ENCODE measurements around the gene SLC9C1. TPM values are rescaled to one million over a fixed set of nuclear protein-coding genes. Genes with fewer than 3 reads are reported as not detected.

SLC9C1 gene
- total and polyA plus RNA-seq, 2 of the 4 experiments (the other 2 are of a cell fraction) = not detected

- dilution Hi-C loops (cut with HindIII; ENCODE audit: low sequenced_read_pairs, unreplicated experiment) (no loop called here), intact Hi-C loops (cut with micrococcal nuclease) (no loop called here), in situ Hi-C loops (cut with MboI; ENCODE audit: low sequenced_read_pairs) (no loop called here)
- Histone ChIP-seq H2AK9ac (replicated peaks; ENCODE audit: low read depth, low read length, poor library complexity) (no peak overlapping the region), H2BK5ac (ENCODE audit: low read depth, low read length, poor library complexity, severe bottlenecking) (no peak overlapping the region), H3K56ac (ENCODE audit: extremely low read depth, insufficient read depth, low read length) (no peak overlapping the region), H2BK120ac (ENCODE audit: low read depth, low read length) (no peak overlapping the region), H3K4ac (ENCODE audit: low read depth, low read length) (no peak overlapping the region), H2BK20ac (ENCODE audit: low read depth, low read length) (no peak overlapping the region), H4K20me1 (ENCODE audit: insufficient read depth, low read length) (no peaks in the 10 kb centered on the region), H3K14ac (replicated peaks; ENCODE audit: low read depth, low read length) (no peak overlapping the region), H3K18ac (ENCODE audit: low read depth, low read length) (no peak overlapping the region), H3K79me1 (ENCODE audit: low read depth in 1 of 2, low read length in 2 of 2) (no peaks in the 10 kb centered on the region), H3K4me1 (ENCODE audit: control insufficient read depth, insufficient read depth, low read length) (no peaks in the 10 kb centered on the region), H3K9me3 (ENCODE audit: control insufficient read depth, insufficient read depth, low read length) (no peaks in the 10 kb centered on the region), H3K9ac (ENCODE audit: low read depth, low read length) (no peak overlapping the region), H3K23ac (ENCODE audit: low read depth, low read length) (no peak overlapping the region), H4K8ac (ENCODE audit: low read depth in 2 of 2, low read length in 2 of 2) (no peak overlapping the region), H3K4me2 (ENCODE audit: low read depth, low read length) (no peak overlapping the region), H3K36me3 (ENCODE audit: control insufficient read depth, insufficient read depth, low read length) (no peaks in the 10 kb centered on the region), H4K91ac (ENCODE audit: insufficient read depth, low read depth, low read length) (no peak overlapping the region), H2AK5ac (ENCODE audit: low read depth, low read length) (no peak overlapping the region), H3K4me3 (ENCODE audit: insufficient read depth, low read depth, low read length) (no peak overlapping the region), H3K27me3 (ENCODE audit: control insufficient read depth, insufficient read depth, low read length) (no peaks in the 10 kb centered on the region), H3K9me1 (ENCODE audit: insufficient read depth, low read length) (no peaks in the 10 kb centered on the region), H2AFZ (replicated peaks; ENCODE audit: low read length, poor library complexity) (no peak overlapping the region), H4K5ac (ENCODE audit: low read depth, low read length) (no peak overlapping the region), H2BK15ac (ENCODE audit: low read depth, low read length) (no peak overlapping the region), H3K27ac (ENCODE audit: insufficient read depth, low read length) (no peak overlapping the region)
- DNase-seq = no peak
- no CpG with 5 or more reads among the region's 3 CpGs for WGBS, 2 experiments (ENCODE audit: extremely low coverage in 2 of 2, insufficient read length in 1 of 2)
- POLR2A ChIA-PET (ENCODE audit: unreplicated experiment) = no interaction called here
- CTCF ChIA-PET = interaction anchor here (1.2 kb wide), 1 partner anchor 21 kb away, joined by 3 read pairs; no protein-coding TSS in a partner anchor
- no TSS peak for BruUV-seq (replicated peaks)
- ATAC-seq (ENCODE audit: low read depth) = no peak
- TF ChIP-seq POLR2A (IDR thresholded peaks at IDR 0.05; ENCODE audit: low read depth, low read length) (no peak), BHLHE40 (IDR thresholded peaks at IDR 0.05; ENCODE audit: low read depth, low read length) (no peak), RFX5 (IDR thresholded peaks at IDR 0.05; ENCODE audit: low read depth, low read length) (no peak), SMC3 (IDR thresholded peaks at IDR 0.05; ENCODE audit: low read depth, low read length) (no peak), NFE2L2 (IDR thresholded peaks at IDR 0.05; ENCODE audit: low read depth, low read length) (no peak), CTCF (conservative IDR thresholded peaks at IDR 0.05; ENCODE audit: low read depth, low read length) (no peak), CEBPB (IDR thresholded peaks at IDR 0.05; ENCODE audit: low read depth, low read length) (no peak), MXI1 (IDR thresholded peaks at IDR 0.05; ENCODE audit: borderline replicate concordance, low read depth, low read length) (no peak), USF2 (IDR thresholded peaks at IDR 0.05; ENCODE audit: low read depth, low read length) (no peak), FOS (IDR thresholded peaks at IDR 0.05; ENCODE audit: low read depth, low read length) (no peak), MAZ (IDR thresholded peaks at IDR 0.05; ENCODE audit: borderline replicate concordance, low read depth, low read length) (no peak), CHD1 (IDR thresholded peaks at IDR 0.05; ENCODE audit: low read depth, low read length) (no peak), MAFK (IDR thresholded peaks at IDR 0.05; ENCODE audit: low read depth, low read length) (no peak)
- TF ChIP-seq, protein P1, sequence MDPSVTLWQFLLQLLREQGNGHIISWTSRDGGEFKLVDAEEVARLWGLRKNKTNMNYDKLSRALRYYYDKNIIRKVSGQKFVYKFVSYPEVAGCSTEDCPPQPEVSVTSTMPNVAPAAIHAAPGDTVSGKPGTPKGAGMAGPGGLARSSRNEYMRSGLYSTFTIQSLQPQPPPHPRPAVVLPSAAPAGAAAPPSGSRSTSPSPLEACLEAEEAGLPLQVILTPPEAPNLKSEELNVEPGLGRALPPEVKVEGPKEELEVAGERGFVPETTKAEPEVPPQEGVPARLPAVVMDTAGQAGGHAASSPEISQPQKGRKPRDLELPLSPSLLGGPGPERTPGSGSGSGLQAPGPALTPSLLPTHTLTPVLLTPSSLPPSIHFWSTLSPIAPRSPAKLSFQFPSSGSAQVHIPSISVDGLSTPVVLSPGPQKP (IDR thresholded peaks at IDR 0.05; ENCODE audit: borderline replicate concordance, low read depth, low read length) = no peak
Observed at GRCh38 chr3:112231727-112232126, 62.3 kb downstream of the SLC9C1 start.

All from IMR-90 (cell line).